ENCODE data around the gene ZBTB7B.

The ZBTB7B gene

DNA sequence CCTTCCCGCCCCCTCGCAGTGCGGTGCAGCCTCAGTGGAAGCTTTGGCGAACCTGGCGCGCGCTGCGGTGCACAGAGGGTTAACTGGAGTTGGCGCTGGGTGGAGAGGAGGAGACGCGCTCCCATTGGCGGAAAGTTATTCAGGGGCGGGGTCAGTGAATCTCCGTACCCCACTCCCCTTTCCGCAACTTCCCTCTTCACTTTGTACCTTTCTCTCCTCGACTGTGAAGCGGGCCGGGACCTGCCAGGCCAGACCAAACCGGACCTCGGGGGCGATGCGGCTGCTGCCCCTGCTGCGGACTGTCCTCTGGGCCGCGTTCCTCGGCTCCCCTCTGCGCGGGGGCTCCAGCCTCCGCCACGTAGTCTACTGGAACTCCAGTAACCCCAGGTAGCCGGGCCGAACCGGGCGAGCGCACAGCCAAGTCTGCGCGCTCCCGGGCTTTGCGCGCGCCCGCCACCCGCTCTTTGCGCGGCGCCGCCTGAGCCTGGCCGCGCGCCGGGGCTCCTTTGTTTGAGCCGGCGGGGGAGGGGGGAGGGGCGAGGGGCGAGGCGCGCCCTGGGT, 61.0 kb downstream of the ZBTB7B start, which contains the start of gene EFNA4:
Gene EFNA4 (plus strand): TSS at position 191 of the 561 bp plus-strand sequence. CDS start 84 bp downstream, at position 275.
- peak; percentile 89 for DNase-seq

DNA sequence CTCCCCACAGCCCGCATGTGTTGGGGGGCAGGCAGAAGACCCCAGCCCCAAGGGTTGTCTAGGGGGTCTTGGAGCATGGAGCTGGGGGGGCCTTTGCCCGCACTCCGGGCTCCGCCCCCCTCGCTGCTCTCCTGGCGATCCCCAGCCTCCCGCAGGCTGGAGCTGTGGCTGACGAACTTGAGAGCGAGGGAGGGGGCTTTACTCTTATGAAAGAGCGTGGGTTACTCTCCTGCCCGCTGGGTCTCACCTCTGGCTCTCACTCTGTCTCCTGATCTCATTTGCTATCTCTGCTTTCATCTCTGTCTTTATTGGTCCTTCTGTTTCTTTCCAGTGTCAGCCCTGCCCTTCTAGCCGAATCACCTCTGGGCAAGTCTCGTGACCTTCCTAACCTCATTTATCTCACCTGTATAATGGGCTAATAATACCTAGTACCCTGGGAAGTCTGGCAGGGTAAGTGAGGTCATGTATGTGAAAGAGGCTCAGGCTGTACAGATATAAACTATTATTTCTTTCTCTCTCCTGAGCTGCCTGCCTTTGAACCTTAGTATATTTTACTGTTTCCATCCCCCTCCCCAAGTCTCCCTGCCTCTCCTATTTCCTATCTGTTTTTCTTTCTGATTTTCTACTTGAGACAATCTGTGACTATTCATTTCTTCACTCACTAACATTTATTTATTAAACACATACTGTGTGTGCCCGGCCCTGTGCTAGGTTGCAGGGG, 61.7 kb downstream of the ZBTB7B start:
- DNase-seq: peak; percentile 47

GRCh38 chr1:155064832-155065429, 62.3 kb downstream of the ZBTB7B start:
- DNase-seq: no peak

GRCh38 chr1:155066777-155067176, 64.2 kb downstream of the ZBTB7B start:
- DNase-seq: no peak

All from CD4-positive, alpha-beta T cell treated with Interleukin-12 subunit alpha and Interleukin-12 subunit beta, for 1 hour (primary cell).